Middle frontal gyrus (tissue), 1 donor: ENCODE measurements around the gene HLA-DMB.

Experiments
- DNase-seq: peaks from one replicate; pipeline ENCODE4 v3.0.0-alpha.2; 2015; ENCODE audit warnings: low spot score; ENCODE audit errors: extremely low spot score

The HLA-DMB gene

DNA sequence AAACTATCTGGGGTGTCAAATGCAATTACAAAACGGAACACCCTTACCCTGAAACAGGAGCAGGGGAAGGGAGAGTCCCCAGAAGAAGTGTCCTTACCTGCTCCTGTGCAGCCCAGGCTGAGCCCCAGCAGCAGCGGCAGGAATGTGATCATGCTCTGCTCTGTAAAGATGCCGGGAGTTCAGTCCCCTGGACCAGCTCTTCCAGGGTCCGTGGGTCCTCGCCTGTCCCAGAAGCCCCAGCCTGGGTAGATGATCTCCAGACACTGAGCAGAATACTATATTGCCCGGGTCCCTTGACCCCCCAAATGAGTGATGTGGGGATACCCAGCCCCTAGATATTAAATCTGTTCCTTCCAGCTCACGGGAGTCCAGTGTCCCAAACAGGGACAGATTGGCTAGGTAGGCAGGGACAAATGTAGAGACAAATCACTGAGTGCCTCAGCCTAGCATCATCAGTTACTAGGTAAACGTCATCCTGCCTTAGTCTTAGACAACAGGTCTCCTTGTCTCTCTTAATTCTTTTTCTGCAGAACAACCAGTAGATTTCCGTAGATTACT is at the start of gene HLA-DMB:
Gene HLA-DMB, minus strand, starts transcription at position 373 of the 558 bp plus-strand sequence. Its CDS starts 221 bp downstream, at position 152.
- DNase-seq: peak; percentile 71

DNA sequence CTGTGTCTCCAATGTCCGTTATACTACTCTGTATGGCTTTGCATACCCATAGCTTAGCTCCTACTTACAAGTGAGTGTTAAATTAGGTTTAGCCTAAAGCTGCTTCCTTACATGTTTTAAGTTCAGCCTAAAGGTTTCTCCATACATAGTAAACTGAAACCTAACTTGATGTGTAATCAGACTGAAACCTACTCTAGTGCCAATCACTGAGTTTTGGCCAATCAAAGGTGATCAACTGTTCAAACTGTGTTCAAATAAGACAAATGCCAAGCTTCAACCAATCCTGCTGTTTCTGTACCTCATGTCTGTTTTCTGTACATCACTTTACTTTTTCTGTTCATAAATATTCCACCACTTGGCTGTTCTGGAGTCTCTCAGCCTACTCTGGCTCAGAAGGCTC is 48.5 kb upstream of the HLA-DMB start:
- no peak for DNase-seq

DNA sequence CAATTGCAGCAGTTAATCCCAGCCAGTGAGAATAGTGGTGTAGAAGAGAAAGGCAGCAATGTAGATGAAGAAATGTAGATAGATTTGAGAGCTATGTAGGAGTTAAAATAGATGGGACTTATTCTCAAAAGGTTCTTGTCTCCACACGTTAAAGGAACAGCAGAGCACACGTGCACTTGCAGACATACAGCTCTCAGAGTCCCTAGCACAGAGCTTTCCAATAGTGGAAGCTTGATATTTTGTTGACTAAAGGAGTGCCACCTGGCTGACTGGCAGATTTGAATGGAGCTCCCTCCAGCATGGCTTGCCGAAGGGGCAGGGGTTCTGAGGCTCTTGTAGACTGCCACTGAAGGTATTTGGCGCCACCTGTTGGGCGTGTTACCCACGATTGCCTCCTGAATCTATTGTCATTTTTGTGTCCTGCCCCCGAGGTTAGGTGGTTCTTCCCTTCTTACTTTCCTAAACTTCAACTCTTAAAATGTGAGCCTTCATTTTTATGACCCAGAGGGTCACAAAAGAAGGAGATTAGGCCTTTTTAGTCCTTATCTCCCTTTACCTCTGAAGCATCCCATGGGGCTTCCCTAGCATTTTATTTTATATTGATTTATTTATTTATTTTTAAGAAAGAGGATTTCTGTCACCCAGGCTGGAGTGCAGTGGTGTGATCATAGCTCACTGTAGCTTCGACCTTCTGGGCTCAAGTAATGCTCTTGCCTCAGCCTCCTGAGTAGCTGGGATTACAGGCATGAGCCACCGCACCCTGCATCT is 44.0 kb upstream of the HLA-DMB start:
- peak; percentile 67 for DNase-seq

DNA sequence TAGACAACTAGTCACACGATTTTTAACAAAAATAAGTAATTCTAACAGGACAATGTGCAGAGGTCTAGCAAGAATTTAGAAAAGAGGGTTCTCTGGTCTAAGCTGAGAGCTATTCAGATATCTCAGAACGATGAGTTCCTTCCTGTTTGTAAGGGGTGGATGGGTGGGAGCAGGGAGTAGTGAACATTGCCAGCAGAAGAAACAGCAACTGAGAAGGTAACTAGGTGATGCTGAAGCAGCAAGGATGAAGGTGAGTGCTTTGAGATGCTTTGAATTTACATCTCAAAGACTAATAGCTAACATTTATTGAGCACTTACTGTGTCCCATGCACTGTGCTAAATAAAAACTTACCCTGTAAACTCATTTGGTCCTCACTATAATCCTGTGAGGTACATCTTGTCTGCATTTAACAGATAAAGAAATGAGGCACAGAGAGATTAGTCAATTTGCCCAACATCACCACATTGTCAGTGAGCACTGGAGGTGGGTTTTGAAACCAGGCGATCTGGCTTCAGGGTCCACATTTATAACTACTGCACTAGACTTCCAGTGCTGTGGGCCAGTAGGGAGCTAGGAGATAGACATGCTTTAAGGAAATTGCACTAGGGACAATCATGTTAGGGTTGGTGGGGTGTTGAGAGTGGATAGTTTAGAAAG is 43.3 kb upstream of the HLA-DMB start:
- DNase-seq: no peak

DNA sequence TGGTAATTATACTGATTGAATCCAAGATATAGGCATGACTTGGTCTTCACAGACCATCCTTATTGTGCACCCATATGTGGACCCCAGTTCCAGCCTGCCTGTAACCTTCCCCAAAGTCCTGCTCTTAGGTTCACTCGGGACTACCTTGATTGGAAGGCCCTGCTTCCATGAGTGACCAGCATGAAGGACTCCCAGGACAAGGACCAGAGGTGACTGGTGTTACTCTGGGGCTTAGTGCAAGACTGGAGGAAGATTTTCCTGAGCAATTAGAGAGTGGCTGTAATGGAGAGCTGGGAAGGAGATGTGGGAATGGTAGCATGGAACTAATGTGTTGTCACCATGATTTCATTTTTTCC is 42.6 kb upstream of the HLA-DMB start:
- DNase-seq: no peak

DNA sequence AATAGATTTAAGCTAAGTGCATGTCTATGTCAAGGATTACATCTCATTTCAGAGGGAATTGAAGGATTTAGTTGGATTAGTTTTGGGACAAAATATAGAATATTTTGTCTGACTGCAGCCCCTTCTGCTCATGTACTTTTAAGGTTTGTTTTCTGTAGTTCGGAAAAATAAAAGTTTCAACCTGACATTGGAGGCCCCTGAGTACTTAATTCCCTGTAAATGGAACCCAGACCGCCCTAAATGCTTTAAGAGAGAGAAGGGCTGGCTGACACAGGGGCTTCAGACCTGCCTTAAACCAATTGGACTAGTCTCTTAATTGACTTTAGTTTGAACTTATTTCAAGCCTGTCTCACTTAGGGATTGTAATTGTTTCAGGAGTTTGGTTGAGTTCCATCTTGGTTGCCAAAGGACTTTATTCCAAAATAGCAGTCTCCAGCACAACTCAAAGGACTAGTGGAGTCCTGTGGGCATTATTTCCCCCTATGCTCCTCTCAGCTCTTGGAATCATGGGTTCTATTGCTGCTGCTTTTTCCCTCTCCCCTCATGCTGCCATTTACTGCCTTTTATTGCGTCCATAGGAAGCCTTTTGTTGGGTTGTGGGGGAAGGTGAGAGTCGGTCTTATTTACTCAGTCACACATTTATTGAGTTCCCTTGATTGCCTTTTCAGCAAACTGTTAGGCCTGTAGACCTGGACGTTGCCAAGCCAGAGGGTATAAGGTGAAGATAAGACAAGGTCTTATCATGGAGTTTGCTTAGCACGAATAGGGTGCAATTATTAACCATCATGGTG is 42.1 kb upstream of the HLA-DMB start:
- no peak for DNase-seq

DNA sequence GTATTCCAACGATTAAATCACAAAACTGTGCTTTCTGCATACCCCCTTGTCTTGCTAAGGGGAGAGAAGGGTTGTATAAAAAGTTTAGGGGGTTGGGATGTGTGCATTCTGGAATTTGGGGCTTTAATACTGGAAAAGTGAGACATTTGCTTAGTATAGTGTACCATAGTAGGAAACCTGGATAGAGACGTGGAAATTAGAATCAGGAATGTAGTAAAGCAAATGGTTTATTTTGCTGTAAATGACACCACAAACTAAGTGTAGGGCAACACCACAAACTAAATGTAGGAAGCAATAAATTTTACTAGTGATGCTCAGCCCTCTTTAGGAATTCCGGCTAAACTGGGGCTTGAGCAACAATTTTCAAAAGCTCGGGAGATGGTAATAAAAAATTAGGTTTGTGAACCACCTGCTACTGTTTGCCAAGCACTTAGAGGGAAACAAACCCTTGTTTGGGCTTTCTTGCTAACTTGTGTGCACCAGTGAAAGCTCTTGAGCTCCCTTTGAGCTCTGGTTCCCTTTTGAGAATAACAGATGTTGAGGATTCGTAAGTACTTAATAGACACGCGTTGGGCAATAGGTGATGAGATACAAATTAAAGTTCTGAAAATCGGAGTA is 41.4 kb upstream of the HLA-DMB start:
- DNase-seq: no peak

DNA sequence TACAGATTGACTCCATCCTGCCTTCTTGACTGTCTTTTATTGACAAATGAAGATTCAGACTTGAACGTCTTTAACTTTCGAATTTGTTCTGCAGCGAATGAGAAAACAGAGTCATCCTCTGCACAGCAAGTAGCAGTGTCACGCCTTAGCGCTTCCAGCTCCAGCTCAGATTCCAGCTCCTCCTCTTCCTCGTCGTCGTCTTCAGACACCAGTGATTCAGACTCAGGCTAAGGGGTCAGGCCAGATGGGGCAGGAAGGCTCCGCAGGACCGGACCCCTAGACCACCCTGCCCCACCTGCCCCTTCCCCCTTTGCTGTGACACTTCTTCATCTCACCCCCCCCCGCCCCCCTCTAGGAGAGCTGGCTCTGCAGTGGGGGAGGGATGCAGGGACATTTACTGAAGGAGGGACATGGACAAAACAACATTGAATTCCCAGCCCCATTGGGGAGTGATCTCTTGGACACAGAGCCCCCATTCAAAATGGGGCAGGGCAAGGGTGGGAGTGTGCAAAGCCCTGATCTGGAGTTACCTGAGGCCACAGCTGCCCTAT is 39.7 kb upstream of the HLA-DMB start:
- DNase-seq: no peak

DNA sequence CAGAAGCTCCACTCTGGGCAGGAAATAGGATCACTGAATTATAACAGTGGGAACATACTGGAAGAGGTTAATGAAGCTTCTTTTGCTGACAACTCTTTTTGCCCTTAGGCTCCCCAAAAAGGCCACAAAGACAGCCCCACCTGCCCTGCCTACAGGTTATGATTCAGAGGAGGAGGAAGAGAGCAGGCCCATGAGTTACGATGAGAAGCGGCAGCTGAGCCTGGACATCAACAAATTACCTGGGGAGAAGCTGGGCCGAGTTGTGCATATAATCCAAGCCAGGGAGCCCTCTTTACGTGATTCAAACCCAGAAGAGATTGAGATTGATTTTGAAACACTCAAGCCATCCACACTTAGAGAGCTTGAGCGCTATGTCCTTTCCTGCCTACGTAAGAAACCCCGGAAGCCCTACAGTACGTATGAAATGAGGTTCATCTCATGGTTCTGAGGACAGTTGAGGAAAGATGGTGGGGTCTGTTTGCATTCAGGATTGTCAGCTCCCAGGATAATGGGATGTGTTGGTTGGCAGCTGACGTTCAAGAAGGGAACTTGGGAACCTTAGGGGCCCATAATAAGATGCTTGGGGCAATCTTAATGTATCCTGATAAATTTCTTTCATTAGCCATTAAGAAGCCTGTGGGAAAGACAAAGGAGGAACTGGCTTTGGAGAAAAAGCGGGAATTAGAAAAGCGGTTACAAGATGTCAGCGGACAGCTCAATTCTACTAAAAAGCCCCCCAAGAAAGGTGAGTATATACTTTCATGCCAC is 39.1 kb upstream of the HLA-DMB start:
- DNase-seq: no peak

DNA sequence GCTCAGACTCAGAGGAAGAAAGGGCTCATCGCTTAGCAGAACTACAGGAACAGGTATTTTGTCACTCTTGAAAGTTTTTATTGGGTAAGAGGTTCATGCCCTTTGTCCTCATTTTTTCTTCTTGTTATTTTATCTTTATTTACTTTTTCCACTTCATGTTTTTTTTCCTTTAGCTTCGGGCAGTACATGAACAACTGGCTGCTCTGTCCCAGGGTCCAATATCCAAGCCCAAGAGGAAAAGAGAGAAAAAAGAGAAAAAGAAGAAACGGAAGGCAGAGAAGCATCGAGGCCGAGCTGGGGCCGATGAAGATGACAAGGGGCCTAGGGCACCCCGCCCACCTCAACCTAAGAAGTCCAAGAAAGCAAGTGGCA is 37.1 kb upstream of the HLA-DMB start:
- DNase-seq: no peak

DNA sequence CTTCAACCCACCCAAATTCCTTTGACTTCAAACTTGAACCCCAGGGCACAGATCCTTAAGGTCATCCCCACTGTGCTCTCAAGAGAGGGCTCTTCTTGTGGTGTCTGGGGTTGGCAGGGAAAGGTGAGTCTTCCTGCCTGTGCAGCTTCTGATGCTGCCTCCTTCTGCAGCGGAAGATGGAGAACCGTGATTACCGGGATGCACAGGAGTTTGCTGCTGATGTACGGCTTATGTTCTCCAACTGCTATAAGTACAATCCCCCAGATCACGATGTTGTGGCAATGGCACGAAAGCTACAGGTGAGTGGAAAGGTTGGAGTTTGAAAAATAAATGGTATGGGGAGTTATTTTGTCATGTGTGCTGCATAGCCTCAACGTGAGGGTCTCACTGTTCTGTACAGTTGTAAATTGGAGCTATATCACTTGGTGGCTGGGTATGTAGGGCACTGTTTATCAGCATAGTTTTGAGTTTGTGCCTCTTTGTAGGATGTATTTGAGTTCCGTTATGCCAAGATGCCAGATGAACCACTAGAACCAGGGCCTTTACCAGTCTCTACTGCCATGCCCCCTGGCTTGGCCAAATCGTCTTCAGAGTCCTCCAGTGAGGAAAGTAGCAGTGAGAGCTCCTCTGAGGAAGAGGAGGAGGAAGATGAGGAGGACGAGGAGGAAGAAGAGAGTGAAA is 36.6 kb upstream of the HLA-DMB start:
- DNase-seq: no peak

DNA sequence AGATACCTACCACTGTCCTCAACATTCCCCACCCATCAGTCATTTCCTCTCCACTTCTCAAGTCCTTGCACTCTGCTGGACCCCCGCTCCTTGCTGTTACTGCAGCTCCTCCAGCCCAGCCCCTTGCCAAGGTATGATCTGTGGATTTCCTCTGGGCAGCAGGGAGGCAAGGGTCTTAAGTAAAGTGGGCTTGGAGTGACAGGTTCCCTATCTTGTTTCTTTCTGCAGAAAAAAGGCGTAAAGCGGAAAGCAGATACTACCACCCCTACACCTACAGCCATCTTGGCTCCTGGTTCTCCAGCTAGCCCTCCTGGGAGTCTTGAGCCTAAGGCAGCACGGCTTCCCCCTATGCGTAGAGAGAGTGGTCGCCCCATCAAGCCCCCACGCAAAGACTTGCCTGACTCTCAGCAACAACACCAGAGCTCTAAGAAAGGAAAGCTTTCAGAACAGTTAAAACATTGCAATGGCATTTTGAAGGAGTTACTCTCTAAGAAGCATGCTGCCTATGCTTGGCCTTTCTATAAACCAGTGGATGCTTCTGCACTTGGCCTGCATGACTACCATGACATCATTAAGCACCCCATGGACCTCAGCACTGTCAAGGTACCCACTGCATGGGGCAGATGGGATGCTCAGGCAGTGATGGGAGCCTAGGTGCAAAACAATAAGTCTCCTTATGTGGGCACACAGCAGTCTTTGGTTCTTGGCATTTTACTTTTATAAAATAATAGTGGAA is 35.7 kb upstream of the HLA-DMB start:
- DNase-seq: no peak

DNA sequence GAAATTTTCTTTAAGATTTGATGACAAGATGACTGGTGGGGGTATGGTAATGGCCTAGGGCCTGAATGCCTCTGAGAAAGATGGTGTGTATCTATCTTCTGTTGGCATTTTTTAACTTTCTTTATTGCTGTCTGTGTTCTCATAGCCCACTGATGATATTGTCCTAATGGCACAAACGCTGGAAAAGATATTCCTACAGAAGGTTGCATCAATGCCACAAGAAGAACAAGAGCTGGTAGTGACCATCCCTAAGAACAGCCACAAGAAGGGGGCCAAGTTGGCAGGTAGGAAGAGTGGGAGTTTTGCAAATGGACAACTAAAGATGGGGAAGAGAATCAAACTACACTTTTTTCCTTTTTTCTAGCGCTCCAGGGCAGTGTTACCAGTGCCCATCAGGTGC is 35.1 kb upstream of the HLA-DMB start:
- DNase-seq: no peak

DNA sequence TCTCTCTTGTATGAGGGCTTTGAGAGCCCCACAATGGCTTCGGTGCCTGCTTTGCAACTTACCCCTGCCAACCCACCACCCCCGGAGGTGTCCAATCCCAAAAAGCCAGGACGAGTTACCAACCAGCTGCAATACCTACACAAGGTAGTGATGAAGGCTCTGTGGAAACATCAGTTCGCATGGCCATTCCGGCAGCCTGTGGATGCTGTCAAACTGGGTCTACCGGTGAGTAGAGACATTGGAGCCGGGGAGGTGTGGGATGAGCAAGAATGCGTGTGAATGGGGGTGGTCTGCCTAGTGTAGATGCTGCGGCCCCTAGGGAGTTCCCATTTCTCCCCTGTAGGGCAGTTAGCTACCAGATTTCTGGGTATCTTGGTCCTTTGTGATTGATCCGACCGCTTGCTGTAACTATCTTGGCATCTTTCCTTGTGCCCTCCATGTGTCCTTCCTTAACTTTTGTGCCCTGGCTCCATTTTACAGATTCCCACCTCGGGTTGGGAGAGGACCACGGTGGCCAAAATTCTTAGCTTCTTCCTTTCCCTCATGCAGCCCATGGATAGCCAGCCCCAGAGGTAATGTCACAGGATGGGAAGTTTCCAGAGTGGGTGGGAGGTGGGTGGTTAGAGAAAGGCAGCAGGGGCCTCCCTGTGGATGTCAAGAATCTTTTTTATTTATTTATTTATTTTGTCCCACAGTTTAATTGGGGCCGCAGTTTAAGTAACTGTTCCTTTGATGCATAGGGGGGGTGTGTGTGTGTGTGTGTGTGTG is 33.9 kb upstream of the HLA-DMB start:
- DNase-seq: no peak

DNA sequence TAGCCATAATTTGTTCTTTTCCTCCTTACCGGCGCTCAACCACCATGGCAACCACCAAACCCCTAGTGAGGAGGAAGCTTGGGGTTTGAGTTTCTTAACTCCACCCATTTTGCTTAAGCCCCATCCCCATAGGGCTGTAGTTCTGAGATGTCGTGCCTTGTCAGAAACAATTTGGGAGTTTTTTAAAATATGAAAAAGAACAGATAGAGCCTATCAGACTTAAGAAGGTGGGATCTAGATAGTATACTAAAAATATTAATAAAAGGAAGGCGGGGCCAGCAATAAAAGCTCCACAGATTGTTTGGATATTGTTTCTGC is 33.1 kb upstream of the HLA-DMB start:
- DNase-seq: no peak

DNA sequence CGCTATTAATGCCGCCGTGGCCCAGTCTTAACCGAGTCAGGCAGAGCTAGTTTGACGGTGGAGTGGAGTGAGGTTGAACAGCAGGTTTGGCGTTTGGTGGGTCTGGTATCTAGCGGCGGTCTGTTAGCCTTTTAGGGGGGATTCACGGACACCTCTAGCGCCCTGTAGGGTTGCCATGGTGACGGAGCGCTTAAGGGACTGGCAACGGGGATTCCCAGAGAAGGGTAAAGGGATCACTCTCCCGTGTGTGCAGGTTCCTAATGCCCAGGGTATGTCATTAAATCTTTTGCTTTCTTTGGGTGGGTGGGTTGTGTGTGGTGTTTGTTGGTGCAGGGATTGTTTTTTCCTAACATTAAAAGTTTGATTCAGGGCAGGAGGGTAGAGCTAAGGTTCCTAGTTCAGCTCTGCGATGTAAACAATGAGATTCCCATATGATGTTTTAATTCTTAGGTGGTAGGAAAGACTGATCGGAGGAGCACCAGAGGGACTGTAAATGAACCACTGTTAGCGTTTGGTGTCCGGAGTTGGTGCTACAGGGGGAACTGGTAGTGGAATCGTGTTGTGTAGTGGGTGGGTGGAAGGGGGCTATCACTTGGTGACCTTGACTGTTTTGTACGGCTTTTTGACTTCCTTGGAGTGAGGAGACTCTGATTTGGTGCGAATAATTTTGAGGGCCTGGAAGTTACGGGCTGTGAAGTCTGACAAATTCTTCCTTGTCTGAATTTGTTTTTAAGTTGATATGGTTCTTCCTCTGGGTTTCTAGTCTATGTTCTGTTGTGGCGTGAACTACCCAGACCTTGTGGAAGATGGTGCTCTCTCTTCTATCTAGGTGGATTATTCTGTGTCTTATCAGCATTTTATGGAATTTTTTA is 32.6 kb upstream of the HLA-DMB start:
- DNase-seq: no peak

DNA sequence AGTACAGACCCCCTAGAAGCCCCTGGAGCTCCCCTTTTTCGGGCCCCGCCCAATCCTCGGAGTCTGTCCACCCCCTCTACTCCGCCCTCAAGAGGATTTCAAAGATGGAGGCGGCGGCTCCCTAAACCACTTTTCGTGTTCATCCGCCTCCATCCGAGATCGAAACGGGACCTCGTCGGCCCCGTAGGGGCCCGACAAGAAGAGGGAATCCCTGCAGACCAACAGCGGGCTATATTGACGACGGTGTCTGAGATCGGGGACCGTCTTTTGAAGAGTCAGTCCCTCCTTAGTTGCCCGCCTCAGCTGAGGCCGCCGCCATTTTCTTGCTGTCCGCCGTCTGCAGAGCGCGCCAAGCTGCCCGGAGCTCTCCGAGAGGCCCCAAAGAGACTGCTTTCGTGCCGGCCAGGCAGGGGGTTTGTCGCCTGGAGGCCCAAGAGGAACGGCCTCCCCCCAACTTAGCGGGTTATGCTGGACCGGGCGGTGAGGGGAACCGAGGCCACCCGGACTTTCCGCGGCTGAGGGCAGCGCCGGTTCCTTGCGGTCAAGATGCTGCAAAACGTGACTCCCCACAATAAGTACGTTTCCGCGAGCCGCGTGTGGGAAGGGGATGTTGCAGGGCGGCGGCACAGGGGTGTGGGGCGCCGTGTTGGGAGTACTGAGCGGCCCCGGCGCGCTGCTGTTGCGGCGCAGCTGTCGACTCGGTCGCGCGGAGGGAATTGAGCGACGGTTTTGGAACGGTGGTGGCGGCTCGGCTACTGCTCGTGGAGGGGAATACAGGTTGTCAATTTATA is 31.7 kb upstream of the HLA-DMB start:
- DNase-seq: no peak
